Esophagus squamous epithelium (tissue), 5 donors: ENCODE measurements around the gene CPNE5. TPM values are rescaled to one million over a fixed set of nuclear protein-coding genes. Genes with fewer than 3 reads are reported as not detected.

Experiments used
- DNase-seq: peaks from one replicate; lab custom pipeline; 2025; lab: John Stamatoyannopoulos, UW
- H3K27ac ChIP-seq, 4 donors: fragments of 200-600 bp; sonication (generic); one replicate each; pipeline ENCODE4 v1.5.1; 2016 to 2019; ENCODE audit warnings: mild to moderate bottlenecking in 1 of 4
- H3K27me3 ChIP-seq, 4 donors: fragments of 200-600 bp; sonication (generic); 1 replicate in 3 of 4; 2 replicates in 1 of 4; pipeline versions ENCODE4 v1.5.1 to v1.6.0; 2017 to 2021; ENCODE audit warnings: antibody characterized with exemption in 1 of 4
- H3K36me3 ChIP-seq, 3 donors: fragments of 200-600 bp; sonication (generic); one replicate each; pipeline ENCODE4 v1.5.1; 2016 to 2019
- H3K4me1 ChIP-seq, 3 donors: fragments of 200-600 bp; sonication (generic); one replicate each; pipeline ENCODE4 v1.5.1; 2017 to 2019
- H3K4me3 ChIP-seq, 4 donors: fragments of 200-600 bp; sonication (generic); 1 replicate in 3 of 4; 2 replicates in 1 of 4; pipeline ENCODE4 v1.5.1; 2016 to 2019; ENCODE audit warnings: mild to moderate bottlenecking in 2 of 4, moderate library complexity in 1 of 4
- H3K9me3 ChIP-seq, 3 donors: fragments of 200-600 bp; sonication (generic); one replicate each; pipeline ENCODE4 v1.5.1; 2016 to 2019
- POLR2A ChIP-seq, 4 donors: fragments of 450-650 bp; IDR thresholded peaks; one replicate each; pipeline ENCODE4 v1.6.1; 2017; ENCODE audit warnings: antibody characterized with exemption in 4 of 4, mild to moderate bottlenecking in 4 of 4, moderate library complexity in 3 of 4
- WGBS, 2 donors: methylation state at CpG; one replicate each; pipeline ENCODE4 v1.1.5; 2018; 5-methylcytosine and 5-hydroxymethylcytosine counted together
- intact Hi-C: fragments of 100-400 bp; cut with DNase I; formaldehyde crosslinking; loops from one replicate; pipeline ENCODE4 v1.15.0; 2022
- total RNA-seq, 4 donors: library from RNA; depleted of rRNA; stranded (reverse); fragments of >200 nt; gene quantifications; one replicate each; pipeline ENCODE4 v1.1.0, GENCODE V29; 2016
- TF ChIP-seq, protein P1 (sequence below), 6 experiments: fragments of 450-650 bp in 4 of 6; fragments of 200-600 bp in 2 of 6; sonication (generic) in 2 of 6; IDR thresholded peaks; one replicate each; pipeline ENCODE4 v1.5.1; 2016 to 2019; ENCODE audit warnings: antibody characterized with exemption in 6 of 6, mild to moderate bottlenecking in 4 of 6, moderate library complexity in 4 of 6
- donor health status: DM: yes; HTN: yes; CAD: no.

CPNE5 gene
- total RNA-seq, 4 donors from 2014 or later: 1.2 to 2.5 (median 1.5) TPM

- 54 to 61% methylated on average over 8 to 12 of the region's 19 CpGs for WGBS, 2 donors
- Histone ChIP-seq H3K4me1 (peaks cover 0 to under 1% (median 0%) of the 10 kb centered on the region in 3 donors), H3K9me3 (no peaks in the 10 kb centered on the region), H3K27me3 (peaks cover 0 to 34% (median 0%) of the 10 kb centered on the region in 4 donors), H3K36me3 (no peaks in the 10 kb centered on the region), H3K27ac (no peak overlapping the region), H3K4me3 (no peak overlapping the region)
- no peak for DNase-seq
- intact Hi-C loops: no loop called here
- TF ChIP-seq, protein P1, sequence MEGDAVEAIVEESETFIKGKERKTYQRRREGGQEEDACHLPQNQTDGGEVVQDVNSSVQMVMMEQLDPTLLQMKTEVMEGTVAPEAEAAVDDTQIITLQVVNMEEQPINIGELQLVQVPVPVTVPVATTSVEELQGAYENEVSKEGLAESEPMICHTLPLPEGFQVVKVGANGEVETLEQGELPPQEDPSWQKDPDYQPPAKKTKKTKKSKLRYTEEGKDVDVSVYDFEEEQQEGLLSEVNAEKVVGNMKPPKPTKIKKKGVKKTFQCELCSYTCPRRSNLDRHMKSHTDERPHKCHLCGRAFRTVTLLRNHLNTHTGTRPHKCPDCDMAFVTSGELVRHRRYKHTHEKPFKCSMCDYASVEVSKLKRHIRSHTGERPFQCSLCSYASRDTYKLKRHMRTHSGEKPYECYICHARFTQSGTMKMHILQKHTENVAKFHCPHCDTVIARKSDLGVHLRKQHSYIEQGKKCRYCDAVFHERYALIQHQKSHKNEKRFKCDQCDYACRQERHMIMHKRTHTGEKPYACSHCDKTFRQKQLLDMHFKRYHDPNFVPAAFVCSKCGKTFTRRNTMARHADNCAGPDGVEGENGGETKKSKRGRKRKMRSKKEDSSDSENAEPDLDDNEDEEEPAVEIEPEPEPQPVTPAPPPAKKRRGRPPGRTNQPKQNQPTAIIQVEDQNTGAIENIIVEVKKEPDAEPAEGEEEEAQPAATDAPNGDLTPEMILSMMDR (IDR thresholded peaks at IDR 0.05): no peak
- no peak for TF ChIP-seq POLR2A (IDR thresholded peaks at IDR 0.05)
Measured at GRCh38 chr6:36793913-36794712, 45.1 kb downstream of the CPNE5 start.

DNA sequence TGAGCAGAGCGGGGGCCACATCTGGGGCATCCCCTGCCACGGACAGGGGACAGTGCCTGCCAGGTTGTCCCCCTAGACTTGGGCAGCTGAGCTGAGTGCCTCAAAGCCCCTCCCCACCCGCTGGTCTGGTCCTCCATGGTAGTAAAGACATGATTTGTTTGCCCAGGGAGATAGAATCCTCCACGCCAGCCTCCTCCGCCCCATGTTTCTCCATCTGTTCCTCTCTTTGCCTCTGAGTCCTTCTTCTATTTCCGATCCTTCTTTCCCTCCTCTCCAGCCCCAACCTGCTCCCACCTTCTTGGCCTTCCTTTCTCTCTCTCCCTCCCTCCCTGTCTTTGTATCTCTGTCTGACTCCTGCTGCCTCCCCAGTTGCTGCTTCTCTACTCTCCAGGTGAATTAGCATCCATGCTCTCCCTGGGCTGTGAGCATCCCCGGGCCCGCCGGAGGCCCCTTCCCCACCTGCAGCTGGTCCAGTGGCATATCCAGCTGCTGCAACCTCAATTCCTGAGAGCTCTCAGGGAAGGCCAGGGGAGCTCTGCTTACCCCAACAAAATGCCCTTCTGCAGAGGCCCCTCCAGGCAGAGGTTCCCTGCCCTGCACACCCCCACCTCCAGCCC is 45.8 kb downstream of the CPNE5 start:
- H3K9me3 ChIP-seq: no peaks in the 10 kb centered on the region
- H3K36me3 ChIP-seq: no peaks in the 10 kb centered on the region
- 76 to 82% methylated on average over 8 to 9 of the region's 9 CpGs for WGBS, 2 donors
- H3K27ac ChIP-seq: no peak overlapping the region
- H3K4me3 ChIP-seq: no peak overlapping the region
- intact Hi-C loops: no loop called here
- H3K27me3 ChIP-seq: peaks cover 0 to 34% (median 0%) of the 10 kb centered on the region in 4 donors
- DNase-seq: no peak
- no peak for TF ChIP-seq POLR2A (IDR thresholded peaks at IDR 0.05)
- TF ChIP-seq, protein P1 (IDR thresholded peaks at IDR 0.05): no peak
- peaks cover 0 to 8% (median 0%) of the 10 kb centered on the region in 3 donors for H3K4me1 ChIP-seq

DNA sequence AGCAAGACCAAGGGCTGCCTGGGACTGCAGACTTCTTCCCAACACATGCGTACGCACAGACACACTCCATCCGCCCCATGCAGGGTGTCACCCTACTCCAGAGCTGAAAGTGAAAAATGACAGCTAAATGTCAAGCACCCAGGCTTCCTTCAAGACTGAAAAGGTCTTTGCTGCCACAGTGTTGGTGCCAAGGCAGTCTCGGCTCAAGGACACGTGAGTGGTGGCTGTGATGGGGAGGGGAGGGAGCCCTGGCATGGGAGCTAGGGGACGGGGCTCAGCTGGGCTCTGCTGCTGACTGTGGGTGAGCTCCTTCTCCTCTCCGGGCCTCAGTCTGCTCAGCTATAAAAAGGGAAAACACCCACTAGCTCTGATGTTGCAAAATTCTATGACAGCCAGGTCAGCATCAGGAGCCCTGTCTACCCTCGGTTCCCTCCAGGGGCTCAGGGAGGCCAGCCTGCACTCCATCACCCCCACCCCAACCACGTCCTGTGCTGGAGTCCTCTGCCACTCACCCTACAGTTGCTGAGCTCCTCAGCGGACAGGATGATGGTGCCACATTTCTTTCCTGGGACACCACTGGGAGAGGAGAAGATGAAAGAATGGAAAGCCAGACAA is 47.6 kb downstream of the CPNE5 start:
- 55 to 78% methylated on average over 6 to 10 of the region's 10 CpGs for WGBS, 2 donors
- Histone ChIP-seq H3K27me3 (peaks cover 0 to 34% (median 0%) of the 10 kb centered on the region in 4 donors), H3K27ac (no peak overlapping the region), H3K4me1 (peaks cover 0 to 10% (median 0%) of the 10 kb centered on the region in 3 donors), H3K36me3 (no peaks in the 10 kb centered on the region), H3K9me3 (no peaks in the 10 kb centered on the region), H3K4me3 (no peak overlapping the region)
- intact Hi-C loops: no loop called here
- no peak for DNase-seq
- TF ChIP-seq, protein P1 (IDR thresholded peaks at IDR 0.05): no peak
- no peak for TF ChIP-seq POLR2A (IDR thresholded peaks at IDR 0.05)

DNA sequence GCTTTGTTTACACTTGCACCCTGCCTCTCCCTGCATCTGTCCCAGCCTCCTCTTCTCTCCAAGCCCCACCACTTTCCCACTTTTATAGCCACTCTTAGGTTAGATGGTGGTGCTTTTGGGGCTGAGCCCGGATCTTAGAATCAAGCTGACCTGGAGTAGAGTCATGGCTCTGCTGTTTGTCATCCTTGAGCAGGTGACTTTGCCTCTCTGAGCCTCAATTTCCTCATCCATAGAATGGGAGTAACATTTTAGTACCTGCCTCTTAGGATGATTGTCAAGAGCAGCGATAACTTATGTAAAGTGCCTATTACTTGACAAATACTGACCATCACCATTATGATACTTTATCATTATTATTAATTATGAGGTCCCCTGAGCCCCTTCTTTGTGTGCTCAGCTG is 48.2 kb downstream of the CPNE5 start:
- no peaks in the 10 kb centered on the region for H3K9me3 ChIP-seq
- no peak overlapping the region for H3K27ac ChIP-seq
- no peak for DNase-seq
- H3K36me3 ChIP-seq: no peaks in the 10 kb centered on the region
- peaks cover 0 to 10% (median 0%) of the 10 kb centered on the region in 3 donors for H3K4me1 ChIP-seq
- H3K27me3 ChIP-seq: peaks cover 0 to 34% (median 0%) of the 10 kb centered on the region in 4 donors
- intact Hi-C loops: no loop called here
- no peak for TF ChIP-seq POLR2A (IDR thresholded peaks at IDR 0.05)
- TF ChIP-seq, protein P1 (IDR thresholded peaks at IDR 0.05): no peak
- no peak overlapping the region for H3K4me3 ChIP-seq
- 88 to 89% methylated on average over 2 of the region's 2 CpGs for WGBS, 2 donors
